HepG2 (cell line): ENCODE measurements around the gene RUNX2.

ENCODE experiments used
- ATF1 ChIP-seq: IDR thresholded peaks from 2 replicates; pipeline ENCODE4 v1.6.1; 2016; ENCODE audit warnings: mild to moderate bottlenecking, control low read depth
- HHEX ChIP-seq: IDR thresholded peaks from 2 replicates; pipeline ENCODE4 v1.6.1; 2016; ENCODE audit warnings: control low read depth
- POLR2A ChIP-seq, 2 experiments: IDR thresholded peaks; 2 replicates each; pipeline ENCODE4 v1.6.1; 2011; ENCODE audit warnings: low read depth in 2 of 2, low read length in 2 of 2, mild to moderate bottlenecking in 1 of 2, moderate library complexity in 1 of 2; ENCODE audit not compliant: insufficient read depth in 1 of 2
- TF ChIP-seq, protein P1 (sequence below): sonication (generic); formaldehyde crosslinking; IDR thresholded peaks from 2 replicates; pipeline ENCODE4 v1.4.0; 2020; ENCODE audit warnings: missing genetic modification reagents

DNA sequence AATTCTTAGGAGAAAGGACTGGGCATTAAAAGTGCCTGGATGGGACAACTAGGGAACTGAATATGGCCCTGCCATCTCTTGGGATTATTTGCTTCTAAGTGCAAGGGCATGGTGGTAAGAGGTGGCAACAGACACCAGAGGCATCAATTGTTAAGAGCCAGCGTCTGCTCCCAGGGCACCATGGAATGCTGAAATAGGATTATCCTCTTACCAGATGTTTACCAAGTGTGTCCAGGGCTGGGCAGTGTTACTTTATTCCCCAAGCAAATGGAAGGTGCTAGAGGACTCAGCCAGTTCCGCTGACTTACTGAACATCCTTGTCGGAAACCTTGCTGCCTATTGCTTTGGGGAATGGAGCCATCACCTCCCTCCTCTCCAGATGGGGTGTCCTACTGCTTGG is 323.2 kb downstream of the RUNX2 start:
- TF ChIP-seq POLR2A (IDR thresholded peaks at IDR 0.05; ENCODE audit: insufficient read depth in 1 of 2, low read depth in 2 of 2, low read length in 2 of 2) (no peak), ATF1 (CRISPR knock-in tag) (no peak), HHEX (no peak)
- TF ChIP-seq, protein P1, sequence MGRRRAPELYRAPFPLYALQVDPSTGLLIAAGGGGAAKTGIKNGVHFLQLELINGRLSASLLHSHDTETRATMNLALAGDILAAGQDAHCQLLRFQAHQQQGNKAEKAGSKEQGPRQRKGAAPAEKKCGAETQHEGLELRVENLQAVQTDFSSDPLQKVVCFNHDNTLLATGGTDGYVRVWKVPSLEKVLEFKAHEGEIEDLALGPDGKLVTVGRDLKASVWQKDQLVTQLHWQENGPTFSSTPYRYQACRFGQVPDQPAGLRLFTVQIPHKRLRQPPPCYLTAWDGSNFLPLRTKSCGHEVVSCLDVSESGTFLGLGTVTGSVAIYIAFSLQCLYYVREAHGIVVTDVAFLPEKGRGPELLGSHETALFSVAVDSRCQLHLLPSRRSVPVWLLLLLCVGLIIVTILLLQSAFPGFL (CRISPR knock-in tag), result no peak
